Bronchial epithelial cell (primary cell): Measurements from ENCODE around the gene IRX4. TPM values are rescaled to one million over a fixed set of nuclear protein-coding genes. Genes with fewer than 3 reads are reported as not detected.

Experiments used
- DNase-seq: peaks from one replicate; pipeline ENCODE4 v3.0.0-alpha.2; 2010; ENCODE audit warnings: low read depth
- FAIRE-seq: peaks from 2 replicates; lab custom pipeline; 2011; peaks lifted over from hg19 to GRCh38; lab: Jason Lieb, UNC
- H3K27me3 ChIP-seq: 2 replicates; pipeline ENCODE4 v1.5.1; 2011; ENCODE audit warnings: low read length; ENCODE audit not compliant: control insufficient read depth, insufficient read depth
- H3K36me3 ChIP-seq: 2 replicates; pipeline ENCODE4 v1.5.1; 2011; ENCODE audit warnings: low read length; ENCODE audit not compliant: control insufficient read depth, insufficient read depth
- H3K4me3 ChIP-seq: 2 replicates; pipeline ENCODE4 v1.5.1; 2011; ENCODE audit warnings: mild to moderate bottlenecking, low read depth, low read length, control low read depth
- total RNA-seq: library from RNA; depleted of rRNA; stranded (reverse); fragments of >200 nt; gene quantifications from 2 replicates; pipeline ENCODE4 v1.2.1, GENCODE V29; 2014
- TF ChIP-seq, protein P1 (sequence below): IDR thresholded peaks from 2 replicates; pipeline ENCODE4 v1.5.1; 2011; ENCODE audit warnings: mild to moderate bottlenecking, moderate library complexity, low read length, control low read depth, inconsistent platforms; ENCODE audit not compliant: insufficient read depth, severe bottlenecking

IRX4 gene
- under 0.01 and 1.1 TPM in 2 replicates for total RNA-seq

DNA sequence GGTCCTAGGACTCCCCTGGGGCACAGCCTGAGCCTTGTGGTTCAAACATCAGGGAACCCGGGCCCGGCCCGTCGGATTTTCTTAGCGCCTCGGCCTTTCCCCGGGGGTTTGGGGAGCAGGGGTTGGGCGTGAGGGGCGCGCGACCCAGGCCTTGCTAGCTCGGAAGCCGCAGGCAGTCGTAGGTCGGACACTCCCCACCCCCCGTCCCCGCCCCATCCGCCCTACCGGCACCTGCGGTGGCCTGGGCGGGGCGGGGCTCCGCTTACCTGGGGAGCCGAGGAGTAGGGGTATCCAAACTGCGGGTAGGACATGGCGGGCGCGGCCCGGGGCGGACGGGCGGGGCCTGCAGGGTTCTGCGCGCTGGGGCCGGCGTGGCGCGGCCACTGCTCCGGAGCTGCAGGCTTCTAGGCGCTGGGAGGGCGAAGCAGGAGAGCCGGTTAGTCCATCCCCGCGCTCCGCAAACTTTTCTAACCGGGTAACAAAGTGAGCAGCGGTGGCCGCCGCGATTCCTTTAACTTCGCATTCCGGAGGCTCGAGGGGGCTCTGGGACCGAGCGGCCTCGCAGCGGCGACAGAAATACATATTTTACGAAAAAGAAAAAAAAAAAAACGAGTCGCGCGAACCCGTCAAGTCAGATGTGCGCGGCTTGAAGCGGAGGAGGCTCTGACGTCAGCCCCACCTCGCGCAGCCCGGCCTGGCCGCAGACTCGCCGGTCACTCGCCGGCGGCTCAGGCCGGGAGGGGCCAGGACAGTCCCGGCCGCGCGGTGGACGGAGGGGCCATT is at the start of gene IRX4:
TSS of gene IRX4 (minus strand) at position 589 of the 783 bp plus-strand sequence. CDS start at position 311, 278 bp downstream.
- FAIRE-seq = no peak
- Histone ChIP-seq H3K4me3 (peak within 1 kb of the TSS; percentile 5), H3K36me3 (no peaks in the 10 kb centered on the region), H3K27me3 (peaks cover 66% of the 10 kb centered on the region)
- TF ChIP-seq, protein P1, sequence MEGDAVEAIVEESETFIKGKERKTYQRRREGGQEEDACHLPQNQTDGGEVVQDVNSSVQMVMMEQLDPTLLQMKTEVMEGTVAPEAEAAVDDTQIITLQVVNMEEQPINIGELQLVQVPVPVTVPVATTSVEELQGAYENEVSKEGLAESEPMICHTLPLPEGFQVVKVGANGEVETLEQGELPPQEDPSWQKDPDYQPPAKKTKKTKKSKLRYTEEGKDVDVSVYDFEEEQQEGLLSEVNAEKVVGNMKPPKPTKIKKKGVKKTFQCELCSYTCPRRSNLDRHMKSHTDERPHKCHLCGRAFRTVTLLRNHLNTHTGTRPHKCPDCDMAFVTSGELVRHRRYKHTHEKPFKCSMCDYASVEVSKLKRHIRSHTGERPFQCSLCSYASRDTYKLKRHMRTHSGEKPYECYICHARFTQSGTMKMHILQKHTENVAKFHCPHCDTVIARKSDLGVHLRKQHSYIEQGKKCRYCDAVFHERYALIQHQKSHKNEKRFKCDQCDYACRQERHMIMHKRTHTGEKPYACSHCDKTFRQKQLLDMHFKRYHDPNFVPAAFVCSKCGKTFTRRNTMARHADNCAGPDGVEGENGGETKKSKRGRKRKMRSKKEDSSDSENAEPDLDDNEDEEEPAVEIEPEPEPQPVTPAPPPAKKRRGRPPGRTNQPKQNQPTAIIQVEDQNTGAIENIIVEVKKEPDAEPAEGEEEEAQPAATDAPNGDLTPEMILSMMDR = no peak
- no peak for DNase-seq

DNA sequence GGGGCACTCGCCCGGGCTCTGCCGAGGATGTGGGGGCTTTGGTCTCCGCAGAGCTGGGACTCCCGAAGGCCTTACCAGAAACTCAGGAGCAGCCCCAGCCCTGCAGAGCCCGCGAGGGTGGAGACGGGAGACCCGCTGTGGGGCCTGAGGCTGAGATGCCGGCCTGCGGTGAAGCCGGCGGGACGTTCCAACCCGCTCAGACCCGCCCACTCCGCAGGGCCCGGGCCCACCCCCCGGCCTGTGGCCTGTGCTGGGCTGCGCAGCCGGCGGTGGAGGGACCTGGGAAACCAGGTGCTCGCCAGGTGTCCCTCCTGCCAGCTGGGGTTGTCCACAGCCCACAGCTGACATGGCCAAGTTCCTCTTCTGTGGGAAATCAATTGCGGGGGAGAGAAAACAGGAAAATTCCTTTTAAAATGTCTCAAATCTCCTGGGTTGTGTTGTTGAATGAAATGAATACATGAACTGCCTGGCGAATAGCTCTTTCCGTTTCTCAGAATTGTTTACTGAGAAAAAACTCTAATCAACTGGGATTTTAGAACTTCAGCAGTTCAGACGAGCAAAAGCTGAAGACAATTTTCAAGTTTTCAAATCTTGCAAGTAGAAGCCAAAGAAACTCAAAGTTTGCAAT is 49.0 kb upstream of the IRX4 start:
- DNase-seq (no peak), FAIRE-seq (no peak)
- peak overlapping the region; percentile 22 for H3K4me3 ChIP-seq
- no peaks in the 10 kb centered on the region for H3K36me3 ChIP-seq
- no peaks in the 10 kb centered on the region for H3K27me3 ChIP-seq
- TF ChIP-seq, protein P1 = no peak

GRCh38 chr5:1930880-1931603 is 48.3 kb upstream of the IRX4 start:
- TF ChIP-seq, protein P1 = no peak
- FAIRE-seq = no peak
- H3K36me3 ChIP-seq = no peaks in the 10 kb centered on the region
- H3K4me3 ChIP-seq = peak overlapping the region; percentile 22
- H3K27me3 ChIP-seq = no peaks in the 10 kb centered on the region
- no peak for DNase-seq

- Histone ChIP-seq H3K36me3 (no peaks in the 10 kb centered on the region), H3K27me3 (no peaks in the 10 kb centered on the region), H3K4me3 (peak overlapping the region; percentile 22)
- no peak for DNase-seq
- FAIRE-seq = no peak
- TF ChIP-seq, protein P1 = no peak
Observed at GRCh38 chr5:1930501-1930879, 47.8 kb upstream of the IRX4 start.

- H3K27me3 ChIP-seq = no peaks in the 10 kb centered on the region
- FAIRE-seq (no peak), DNase-seq (no peak)
Observed at GRCh38 chr5:1929108-1929991, 46.6 kb upstream of the IRX4 start.

More at GRCh38 chr5:1929108-1929991, 46.6 kb upstream of the IRX4 start:
- Histone ChIP-seq H3K4me3 (no peak overlapping the region), H3K36me3 (no peaks in the 10 kb centered on the region)
- TF ChIP-seq, protein P1 = no peak
